Sigmoid colon (tissue), 4 donors: ENCODE results near the gene UST.
"Not testable (repeated sequence)": the region's sequence is repeated elsewhere in the genome, so short reads cannot be mapped to it uniquely, and the experiment has no call there.

Experiments
- CTCF ChIP-seq, 4 experiments: fragments of 450-650 bp in 3 of 4; fragments of 200-600 bp in 1 of 4; IDR thresholded peaks; one replicate each; pipeline ENCODE4 v1.5.1; 2016 to 2019; ENCODE audit warnings: antibody characterized with exemption in 4 of 4, mild to moderate bottlenecking in 3 of 4, moderate library complexity in 2 of 4
- EP300 ChIP-seq, 4 donors: sonication (generic); formaldehyde crosslinking; IDR thresholded peaks; one replicate each; pipeline ENCODE4 v1.6.1; 2017; ENCODE audit warnings: antibody characterized with exemption in 4 of 4
- POLR2A ChIP-seq, 2 donors: fragments of 450-650 bp; IDR thresholded peaks; one replicate each; pipeline ENCODE4 v1.6.1; 2016; ENCODE audit warnings: antibody characterized with exemption in 2 of 2, mild to moderate bottlenecking in 2 of 2, moderate library complexity in 2 of 2
- POLR2AphosphoS5 ChIP-seq, 4 donors: sonication (generic); formaldehyde crosslinking; IDR thresholded peaks; one replicate each; pipeline ENCODE4 v1.6.1; 2017; ENCODE audit warnings: antibody characterized with exemption in 4 of 4

- not testable (repeated sequence) for TF ChIP-seq CTCF, POLR2AphosphoS5, POLR2A, EP300 (IDR thresholded peaks at IDR 0.05)
Observed at GRCh38 chr6:148956163-148956562, 209.3 kb downstream of the UST start.
